Upper lobe of left lung (tissue), 4 donors: Measurements from ENCODE around the gene ZNF789.

Source experiments
- CTCF ChIP-seq, 6 experiments: fragments of 450-650 bp in 4 of 6; fragments of 200-600 bp in 2 of 6; sonication (generic) in 2 of 6; IDR thresholded peaks; one replicate each; pipeline ENCODE4 v1.5.1; 2016 to 2019; ENCODE audit warnings: antibody characterized with exemption in 6 of 6
- EP300 ChIP-seq, 4 donors: sonication (generic); formaldehyde crosslinking; IDR thresholded peaks; one replicate each; pipeline ENCODE4 v1.5.1; 2017; ENCODE audit warnings: antibody characterized with exemption in 4 of 4, control low read depth in 2 of 4

- TF ChIP-seq CTCF (IDR thresholded peaks at IDR 0.05) = no peak
- TF ChIP-seq EP300 (IDR thresholded peaks at IDR 0.05) = no peak
These were observed 15.5 kb upstream of the ZNF789 start for GRCh38 chr7:99457050-99457649.
